ENCODE measurements around the gene IFT43. TPM values are rescaled to one million over a fixed set of nuclear protein-coding genes. Genes with fewer than 3 reads are reported as not detected.
A peak's percentile ranks its signal among the peaks of the same experiment; 100 is the strongest.

Gene IFT43
- polyA plus RNA-seq (ENCODE audit: insufficient read length in 3 of 3) = 10 to 100 TPM; 46.2 to 49.4 (median 48.7) TPM

DNA sequence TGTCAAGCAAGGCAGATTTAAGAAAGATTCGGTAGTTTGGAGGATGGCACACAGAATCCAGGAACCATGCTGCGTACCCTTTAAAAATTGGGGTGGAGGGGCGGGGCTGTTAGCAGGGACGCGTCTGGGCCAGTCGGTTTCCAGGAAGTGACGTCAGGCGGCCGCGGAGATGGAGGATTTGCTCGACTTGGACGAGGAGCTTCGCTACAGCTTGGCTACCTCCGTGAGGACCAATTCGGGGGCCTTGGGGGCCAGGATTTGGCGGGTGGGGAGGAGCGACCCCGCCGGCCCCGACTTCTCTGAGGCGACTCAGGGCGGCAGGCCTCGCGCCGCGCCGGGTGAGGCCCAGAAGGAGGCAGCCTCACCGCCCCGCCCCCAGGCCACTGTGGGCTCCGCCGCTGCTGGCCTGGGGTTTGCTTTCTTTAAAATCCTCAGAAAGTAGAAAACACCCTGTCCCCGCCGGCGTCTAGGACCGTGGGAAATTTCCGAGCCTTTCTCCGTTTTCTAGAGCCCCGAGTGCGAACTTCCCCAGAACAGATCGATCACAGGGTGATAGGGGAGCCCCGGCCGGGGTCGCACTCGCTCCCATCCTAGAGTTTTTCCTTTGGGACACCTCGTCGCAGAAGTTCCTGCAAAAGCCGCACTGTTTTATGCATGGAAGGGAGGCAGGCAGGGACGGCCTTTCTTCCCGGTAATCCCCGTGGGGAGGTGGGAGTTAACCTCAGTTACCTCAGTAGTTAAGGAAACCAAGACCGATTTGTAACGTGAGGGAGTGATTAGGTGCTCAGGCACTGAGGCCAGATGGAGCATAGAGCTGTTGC is at the start of gene IFT43:
IFT43 (plus strand) TSS at position 146 of the 821 bp plus-strand sequence; CDS start at position 170, 24 bp downstream.
- DNase-seq (ENCODE audit: low read depth in 3 of 3, low spot score in 2 of 3) = peak; percentile 77 to 84 (median 77)

DNA sequence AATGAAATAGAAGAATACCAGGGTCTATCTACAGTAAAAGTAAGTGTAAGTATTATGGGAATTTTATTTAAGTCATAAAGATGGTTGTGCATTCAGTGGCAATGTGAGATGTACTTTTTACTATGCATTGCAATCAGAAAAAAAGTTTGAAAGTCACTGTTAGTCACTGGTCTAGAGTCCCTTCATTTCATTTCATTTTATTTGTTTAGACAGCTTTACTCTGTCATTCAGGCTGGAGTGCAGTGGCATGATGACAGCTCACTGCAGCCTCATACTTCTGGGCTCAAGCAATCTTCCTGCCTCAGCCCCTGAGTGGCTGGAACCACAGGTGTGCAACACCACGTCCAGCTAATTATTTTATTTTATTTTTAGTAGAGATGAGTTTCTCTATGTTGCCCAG is 46.4 kb upstream of the IFT43 start:
- DNase-seq (ENCODE audit: low read depth in 3 of 3, low spot score in 2 of 3) = no peak

DNA sequence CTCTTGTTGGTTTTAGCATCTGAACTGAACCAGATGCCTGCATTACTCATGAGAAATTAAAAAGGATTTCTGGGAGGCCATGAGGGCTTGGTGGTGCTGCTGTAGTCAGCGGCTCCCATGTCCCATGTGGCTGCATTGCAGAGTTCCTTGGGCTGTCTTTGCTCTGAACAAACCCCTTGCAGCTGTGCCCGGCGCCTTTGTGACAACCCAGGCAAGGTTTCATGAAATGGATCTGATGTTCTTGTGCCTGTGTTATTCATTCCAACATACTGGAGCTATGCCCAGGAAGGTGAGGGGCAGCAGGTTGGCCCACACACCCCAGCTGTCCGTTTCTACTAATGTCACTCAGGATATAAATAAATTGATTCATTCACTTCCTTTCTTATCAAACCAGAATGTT is 44.5 kb upstream of the IFT43 start:
- DNase-seq (ENCODE audit: low read depth in 3 of 3, low spot score in 2 of 3) = no peak

DNA sequence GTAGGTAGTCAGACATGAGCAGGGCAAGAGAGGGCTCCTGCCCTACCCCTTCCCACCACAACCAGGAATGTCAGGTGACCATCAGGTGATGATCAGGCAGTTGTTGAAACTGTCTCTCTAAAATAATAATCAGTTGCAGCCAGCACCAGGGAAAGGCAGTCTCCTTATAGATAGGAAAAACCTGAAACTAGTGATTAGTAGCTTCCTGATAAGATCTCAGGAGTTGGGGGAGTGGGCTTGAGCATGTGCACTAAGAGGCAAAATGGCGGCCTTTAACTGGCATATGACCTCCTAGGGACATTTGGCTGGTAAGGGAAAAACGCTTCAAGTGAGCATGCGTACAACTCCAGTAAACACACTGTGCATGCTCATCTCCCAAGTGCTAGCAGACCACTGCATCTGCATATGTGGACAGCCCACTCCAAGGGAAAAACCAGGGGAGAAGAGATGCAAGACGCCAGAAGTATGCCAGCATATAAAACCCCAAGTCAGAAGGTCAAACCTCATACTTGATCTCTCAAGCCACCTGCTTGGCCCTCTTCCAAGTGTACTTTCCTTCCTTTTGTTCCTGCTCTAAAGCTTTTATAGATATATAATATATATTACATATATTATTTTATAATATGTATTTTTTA is 40.8 kb upstream of the IFT43 start:
- no peak for DNase-seq (ENCODE audit: low read depth in 3 of 3, low spot score in 2 of 3)

DNA sequence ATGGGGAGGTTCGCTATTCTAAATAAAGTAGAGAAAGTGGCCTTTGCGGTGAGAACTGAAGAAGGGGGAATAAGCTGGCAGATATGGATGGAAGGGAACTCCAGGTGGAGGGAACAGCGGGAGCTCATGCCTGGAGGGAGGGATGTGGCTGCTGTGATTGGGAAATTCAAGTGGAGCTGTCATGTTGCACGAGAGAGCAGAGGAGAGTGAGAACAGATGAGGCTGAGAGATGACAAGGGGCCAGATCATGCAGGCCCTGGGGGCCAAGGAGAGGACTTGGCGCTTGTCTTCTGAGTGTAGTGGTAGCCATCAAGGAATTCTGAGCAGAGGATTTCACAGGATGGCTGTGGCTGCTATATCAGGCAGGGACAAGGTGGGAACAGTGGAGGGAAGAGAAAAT is 38.8 kb upstream of the IFT43 start:
- DNase-seq (ENCODE audit: low read depth in 3 of 3, low spot score in 2 of 3) = no peak

DNA sequence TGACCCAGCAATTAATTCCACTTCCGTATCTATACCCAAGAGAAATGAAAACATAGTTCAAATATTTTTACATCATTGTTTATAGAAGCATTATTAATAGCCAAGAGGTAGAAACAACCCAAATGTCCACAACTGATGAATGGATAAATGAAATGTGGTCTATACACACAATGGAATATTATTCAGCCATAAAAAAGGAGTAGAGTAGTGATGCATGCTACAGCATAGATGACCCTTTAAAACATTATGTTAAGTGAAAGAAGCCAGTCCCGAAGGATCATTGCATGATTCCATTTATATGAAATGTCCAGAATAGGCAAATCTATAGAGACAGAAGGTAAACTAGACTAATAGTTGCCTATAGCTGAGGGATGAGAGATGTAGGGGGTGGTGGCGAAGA is 33.1 kb upstream of the IFT43 start:
- no peak for DNase-seq (ENCODE audit: low read depth in 3 of 3, low spot score in 2 of 3)

DNA sequence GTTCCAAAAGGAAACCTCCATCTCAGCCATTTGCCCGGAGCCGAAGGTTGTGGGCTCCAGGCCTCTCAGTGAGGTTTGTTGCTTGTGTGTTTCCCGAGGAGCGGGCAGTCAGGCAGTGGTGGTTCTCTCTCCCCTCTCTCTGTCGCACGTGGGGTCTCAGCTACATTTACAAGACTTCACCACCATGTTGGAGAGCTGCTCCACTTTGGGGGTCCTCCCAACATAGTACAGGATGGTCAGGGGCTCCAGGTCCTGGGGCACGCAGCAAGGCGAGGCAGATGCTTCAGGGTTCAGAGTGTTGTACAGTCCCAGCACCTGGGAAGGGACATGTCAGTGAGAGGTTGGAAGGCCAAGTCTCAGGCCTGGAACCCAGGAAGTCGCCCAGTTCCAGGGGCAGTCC is 26.5 kb upstream of the IFT43 start:
- DNase-seq (ENCODE audit: low read depth in 3 of 3, low spot score in 2 of 3) = no peak

DNA sequence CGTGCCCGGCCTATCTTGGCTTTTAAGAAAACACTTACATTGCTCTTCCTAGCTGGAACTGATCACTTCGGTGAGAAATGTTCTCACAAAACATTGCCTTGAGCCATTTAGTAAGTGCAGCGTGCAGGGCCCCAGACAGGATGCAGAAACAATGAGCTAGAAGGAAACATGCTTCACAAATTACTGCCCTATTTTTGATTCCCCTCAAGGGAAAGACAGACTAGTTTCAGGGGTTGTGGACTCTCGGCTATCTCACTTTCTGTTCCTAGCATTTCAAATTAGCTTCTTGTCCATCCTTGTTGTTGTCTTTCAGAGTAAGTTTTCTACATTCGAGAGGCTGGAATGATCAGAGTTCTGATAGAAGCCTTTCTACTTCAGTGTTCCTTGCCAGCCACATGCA is 25.3 kb upstream of the IFT43 start:
- DNase-seq (ENCODE audit: low read depth in 3 of 3, low spot score in 2 of 3) = no peak

DNA sequence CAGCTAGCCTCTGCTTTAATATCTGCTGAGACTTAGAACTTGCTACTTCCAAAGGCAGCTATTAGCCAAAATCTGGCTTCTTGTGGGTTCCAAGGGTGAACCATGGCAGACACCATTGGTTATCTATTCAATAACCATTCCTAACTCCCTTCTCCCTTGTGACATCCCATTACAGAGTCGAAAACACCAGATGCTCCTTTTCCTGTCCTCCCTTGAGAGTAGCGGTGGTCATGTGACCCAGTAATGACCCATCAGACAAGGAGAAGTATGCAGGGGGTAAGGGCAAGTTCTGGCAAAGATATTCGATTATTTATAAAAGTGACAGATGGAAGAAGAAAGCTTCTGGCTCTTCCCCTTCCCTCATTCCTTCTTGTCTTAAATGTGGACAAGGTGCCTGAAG is 23.9 kb upstream of the IFT43 start:
- DNase-seq (ENCODE audit: low read depth in 3 of 3, low spot score in 2 of 3) = no peak

DNA sequence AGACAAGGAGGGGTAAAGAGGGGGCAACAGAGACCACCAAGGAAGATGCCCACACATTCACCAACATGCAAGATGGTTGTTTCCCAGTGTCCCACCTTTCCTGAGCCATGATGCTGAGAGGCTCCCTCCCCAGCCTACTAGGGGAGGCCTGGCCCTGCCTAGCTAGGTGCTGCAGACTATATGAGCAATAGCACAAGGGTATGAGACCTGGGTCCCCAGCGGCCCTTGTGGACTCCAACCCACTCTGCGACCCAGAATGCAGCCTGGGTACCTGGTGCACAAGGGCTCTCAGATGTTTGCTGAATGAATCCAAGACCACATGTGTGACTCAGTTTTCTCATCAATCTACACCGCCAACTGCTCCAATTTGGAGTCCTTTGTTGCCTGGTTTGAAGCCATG is 17.7 kb upstream of the IFT43 start:
- DNase-seq (ENCODE audit: low read depth in 3 of 3, low spot score in 2 of 3) = no peak

DNA sequence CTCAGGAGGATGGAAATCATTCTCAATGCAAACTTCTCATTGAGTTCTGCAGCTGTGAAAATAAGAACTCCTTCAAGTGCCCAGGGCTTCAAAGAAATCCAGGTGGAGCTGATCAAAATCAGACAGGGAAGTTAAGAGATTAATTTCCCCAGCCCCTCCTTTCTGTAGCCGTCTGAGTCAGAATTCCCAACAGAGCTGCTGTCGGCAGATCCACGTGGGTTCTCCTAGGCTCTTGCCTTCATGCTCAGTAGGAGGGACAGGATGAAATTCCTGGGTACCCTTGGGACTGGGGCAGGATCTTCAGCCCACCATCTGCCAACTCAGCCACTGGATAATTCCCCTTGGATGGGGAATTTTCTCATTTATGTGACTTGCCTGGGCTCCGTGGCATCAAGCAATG is 17.1 kb upstream of the IFT43 start:
- no peak for DNase-seq (ENCODE audit: low read depth in 3 of 3, low spot score in 2 of 3)

DNA sequence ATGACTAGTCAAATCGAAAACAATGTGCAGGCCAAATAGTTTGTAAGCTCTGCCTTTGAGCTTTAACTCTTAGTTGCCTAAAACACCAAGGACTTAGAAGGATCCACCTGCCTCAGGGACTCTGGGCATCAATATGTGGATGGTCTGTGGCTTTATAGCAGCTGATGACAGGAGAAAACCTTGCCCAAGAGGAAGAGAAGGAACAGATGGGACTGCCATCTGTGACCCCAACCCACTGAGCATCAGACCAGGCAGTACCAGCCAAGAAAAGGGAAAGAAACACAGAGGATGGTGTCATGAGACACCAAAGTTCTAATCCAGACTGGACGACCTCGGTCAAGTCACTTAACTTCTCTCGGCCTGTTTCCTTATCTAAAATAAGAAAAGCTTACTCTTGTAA is 16.4 kb upstream of the IFT43 start:
- DNase-seq (ENCODE audit: low read depth in 3 of 3, low spot score in 2 of 3) = no peak

DNA sequence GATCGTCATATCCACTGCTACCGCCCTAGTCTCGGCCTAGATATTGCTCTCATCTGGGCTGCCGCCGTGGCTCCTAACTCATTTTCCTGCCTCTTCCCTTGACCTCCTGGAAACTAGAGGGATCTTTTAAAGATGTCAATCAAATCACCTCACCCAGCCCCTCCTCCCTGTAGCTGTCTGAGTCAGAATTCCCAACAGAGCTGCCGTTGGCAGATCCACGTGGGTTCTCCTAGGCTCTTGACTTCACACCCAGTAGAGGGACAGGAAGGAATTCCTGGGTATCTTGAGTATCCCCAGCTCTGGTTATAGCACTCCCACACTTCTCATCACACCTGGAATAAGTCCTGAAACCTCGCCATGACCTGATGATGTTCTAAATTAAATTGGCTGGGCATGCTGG is 15.7 kb upstream of the IFT43 start:
- DNase-seq (ENCODE audit: low read depth in 3 of 3, low spot score in 2 of 3) = no peak

DNA sequence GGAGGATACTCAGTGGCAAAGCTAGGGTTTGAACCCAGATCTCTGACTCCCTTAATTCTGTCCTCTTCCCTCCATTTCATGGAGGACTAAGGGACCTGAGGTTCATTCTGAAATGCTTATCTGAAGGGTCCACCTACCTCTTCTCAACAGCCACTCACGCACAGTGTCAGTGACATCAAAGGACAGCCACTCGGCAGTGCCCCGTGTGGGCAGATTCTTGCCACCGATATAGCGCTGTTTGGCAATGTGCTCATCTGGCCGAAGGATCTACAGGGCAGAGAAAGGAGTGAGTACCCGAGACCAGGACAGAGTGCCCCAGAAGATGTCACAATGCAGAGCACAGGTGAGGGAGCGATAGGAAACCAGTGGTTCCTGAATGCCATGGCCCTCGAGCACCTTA is 14.6 kb upstream of the IFT43 start:
- no peak for DNase-seq (ENCODE audit: low read depth in 3 of 3, low spot score in 2 of 3)

DNA sequence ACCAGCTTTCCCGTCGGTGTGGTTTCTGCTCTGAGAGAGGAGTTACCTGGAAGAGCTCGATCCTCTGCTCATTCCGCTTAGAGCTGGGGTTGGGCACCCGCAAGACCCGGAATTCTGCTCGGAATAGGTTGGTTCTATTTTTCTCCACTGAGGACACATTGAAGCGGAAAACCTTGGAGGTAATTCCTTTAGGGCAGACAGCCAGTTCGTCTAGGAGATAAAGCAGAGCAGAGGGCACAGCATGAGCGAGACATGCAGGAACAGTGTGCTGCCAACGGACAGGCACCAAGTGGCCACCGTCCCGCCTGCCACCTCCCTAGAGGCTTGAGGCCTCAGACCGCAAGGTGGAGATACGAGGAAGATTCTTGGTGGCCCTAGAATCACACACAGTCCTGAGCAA is 14.1 kb upstream of the IFT43 start:
- DNase-seq (ENCODE audit: low read depth in 3 of 3, low spot score in 2 of 3) = no peak

DNA sequence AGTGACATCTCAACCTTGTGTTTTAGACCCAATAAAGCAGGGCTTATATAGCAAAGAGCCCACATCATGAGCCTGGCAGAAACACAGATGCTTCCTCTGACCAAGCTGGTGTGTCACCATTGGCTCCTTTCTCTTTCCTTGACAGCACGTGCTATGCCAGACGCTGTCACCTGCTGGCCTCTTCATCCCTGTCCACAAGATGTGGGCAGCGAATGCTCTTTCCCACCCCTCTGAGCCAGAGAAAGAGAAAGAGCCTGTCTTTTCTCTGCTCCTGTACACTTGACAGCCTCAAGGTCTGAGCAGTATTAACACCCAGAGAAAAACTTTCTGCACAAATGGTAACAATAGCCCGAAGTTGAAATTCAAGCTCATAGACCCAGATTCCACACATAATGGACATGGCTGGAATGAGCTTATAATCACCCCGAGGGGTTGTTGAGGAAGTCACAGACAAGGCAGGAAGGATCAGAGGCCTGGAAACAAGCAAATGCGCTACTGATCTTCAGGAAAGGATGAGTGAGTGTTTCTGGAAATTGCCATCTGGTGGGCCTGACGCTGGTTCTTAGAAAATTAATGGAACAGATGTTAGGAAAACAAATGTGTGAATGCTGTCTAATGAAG is 12.7 kb upstream of the IFT43 start:
- no peak for DNase-seq (ENCODE audit: low read depth in 3 of 3, low spot score in 2 of 3)

DNA sequence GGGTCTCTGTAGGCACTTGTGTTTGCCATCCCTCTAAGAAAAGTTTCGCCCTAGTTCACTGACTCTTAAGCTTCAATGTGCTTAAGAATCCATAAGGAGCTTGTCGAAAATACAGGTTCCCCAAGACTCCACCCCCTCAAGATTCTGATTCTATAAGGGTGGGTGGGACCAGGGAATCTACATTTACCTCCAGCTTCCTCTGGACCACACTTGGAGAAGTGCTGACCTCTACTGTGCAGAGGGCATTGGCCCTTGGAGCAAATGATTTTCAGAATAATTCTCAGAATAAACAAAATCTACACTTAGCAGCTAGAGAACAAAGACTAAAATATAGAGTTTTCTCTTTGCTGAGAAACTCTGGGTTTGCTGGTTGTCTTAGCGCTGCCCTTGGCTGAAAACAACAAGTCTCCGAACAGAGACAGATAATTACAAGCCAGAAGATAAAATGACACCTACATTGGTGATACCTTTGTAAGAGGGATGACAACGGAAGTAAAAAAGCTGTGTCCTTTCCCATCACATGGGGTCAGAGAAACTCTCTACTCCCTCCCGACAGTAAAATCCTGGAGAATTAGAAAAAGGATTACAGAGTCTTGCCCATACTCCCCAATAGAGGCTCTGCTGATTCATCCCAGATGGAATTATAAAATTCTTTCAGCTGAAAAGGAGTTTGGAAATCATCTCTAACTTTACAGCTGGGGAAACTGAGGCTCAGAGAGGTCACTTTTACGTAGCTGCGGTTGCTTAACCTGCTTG is 8.6 kb upstream of the IFT43 start:
- DNase-seq (ENCODE audit: low read depth in 3 of 3, low spot score in 2 of 3) = no peak

DNA sequence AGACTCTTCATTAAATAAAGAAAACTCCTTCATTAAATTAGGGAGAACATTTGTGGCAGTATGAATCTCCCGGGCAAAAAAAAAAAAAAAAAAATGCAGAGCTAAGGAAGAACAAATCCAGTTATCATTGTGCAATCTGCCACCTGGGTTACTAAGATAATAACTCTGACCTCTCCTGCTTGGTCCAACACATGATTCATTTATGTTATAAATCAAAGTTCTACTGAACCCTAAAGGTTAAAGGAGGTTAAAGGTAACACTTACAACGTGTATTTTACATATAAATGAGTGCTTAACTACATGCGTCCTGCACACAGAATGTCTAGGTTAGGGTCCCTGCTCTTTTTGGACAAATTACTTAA is 8.0 kb upstream of the IFT43 start:
- DNase-seq (ENCODE audit: low read depth in 3 of 3, low spot score in 2 of 3) = no peak

DNA sequence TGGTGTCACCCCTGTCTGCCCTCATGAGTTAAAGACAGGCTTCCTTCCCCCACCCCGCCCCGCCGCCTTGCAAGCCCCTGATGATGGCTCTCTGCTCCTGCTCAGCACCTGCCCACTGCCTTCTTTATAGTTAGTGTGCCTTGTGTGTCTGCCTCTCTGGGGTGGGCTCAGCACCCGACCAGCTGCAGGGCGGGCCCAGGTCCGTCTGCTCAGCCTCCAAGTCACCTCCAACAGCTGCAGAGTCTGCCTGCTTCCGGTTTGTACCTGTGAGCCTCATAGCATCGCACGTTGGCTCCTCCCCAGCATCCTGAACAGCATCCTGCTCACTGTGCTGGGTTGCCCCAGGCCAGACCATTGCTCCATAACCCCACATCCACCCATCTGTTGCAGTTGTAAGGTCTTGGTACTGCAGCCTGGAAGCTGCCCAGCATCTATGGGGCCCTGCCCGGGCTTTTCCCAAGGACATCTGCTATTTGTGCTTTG is 7.3 kb upstream of the IFT43 start:
- no peak for DNase-seq (ENCODE audit: low read depth in 3 of 3, low spot score in 2 of 3)

DNA sequence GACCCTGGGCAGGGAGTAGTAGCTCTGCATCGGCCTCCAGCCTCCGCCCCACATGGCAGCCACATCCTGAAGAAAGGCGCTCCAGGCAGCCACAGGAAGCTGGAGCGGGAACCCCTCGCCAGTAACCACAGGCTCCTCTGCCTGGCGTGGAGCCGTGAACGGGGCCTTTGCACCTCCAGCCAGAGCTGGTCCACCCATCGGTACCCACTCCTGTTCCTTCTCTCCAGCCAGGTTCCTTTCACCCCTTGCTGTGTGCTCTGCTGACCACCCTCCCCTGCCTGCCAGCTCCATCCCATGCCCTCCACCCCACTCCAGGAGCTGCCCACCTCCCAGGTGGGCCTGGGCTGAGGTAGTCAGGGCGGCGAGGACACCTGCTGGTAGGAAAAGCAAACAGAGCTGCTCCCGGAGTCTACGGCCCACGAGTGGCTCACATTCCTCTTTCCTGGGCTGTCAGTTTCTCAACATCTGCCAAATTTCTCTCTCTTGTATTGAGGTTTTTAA is 6.4 kb upstream of the IFT43 start:
- no peak for DNase-seq (ENCODE audit: low read depth in 3 of 3, low spot score in 2 of 3)
